Measurements from ENCODE around the gene MORN1. TPM values are rescaled to one million over a fixed set of nuclear protein-coding genes. Genes with fewer than 3 reads are reported as not detected.
A peak's percentile ranks its signal among the peaks of the same experiment; 100 is the strongest.
"Not testable (repeated sequence)": the region's sequence is repeated elsewhere in the genome, so short reads cannot be mapped to it uniquely, and the experiment has no call there.

MORN1 gene
- total RNA-seq, 1 donor from 2014 or later, result 4.8 TPM

- DNase-seq (ENCODE audit: low read depth in 2 of 2), result no peak
Observed at GRCh38 chr1:2307064-2307605, 84.2 kb downstream of the MORN1 start.

GRCh38 chr1:2306151-2306978 is 85.0 kb downstream of the MORN1 start:
- DNase-seq (ENCODE audit: low read depth in 2 of 2), result no peak

GRCh38 chr1:2304921-2305681 is 86.3 kb downstream of the MORN1 start:
- DNase-seq (ENCODE audit: low read depth in 2 of 2), result no peak

GRCh38 chr1:2304282-2304681 is 87.1 kb downstream of the MORN1 start:
- no peak for DNase-seq (ENCODE audit: low read depth in 2 of 2)

GRCh38 chr1:2303781-2304180 is 87.6 kb downstream of the MORN1 start:
- DNase-seq (ENCODE audit: low read depth in 2 of 2), result no peak

- DNase-seq (ENCODE audit: low read depth in 2 of 2), result no peak
Observed at GRCh38 chr1:2303016-2303775, 88.2 kb downstream of the MORN1 start.

- DNase-seq (ENCODE audit: low read depth in 2 of 2), result no peak
Observed at GRCh38 chr1:2302292-2302925, 88.9 kb downstream of the MORN1 start.

GRCh38 chr1:2301607-2302291 is 89.6 kb downstream of the MORN1 start:
- DNase-seq (ENCODE audit: low read depth in 2 of 2), result no peak

- peak; percentile 50 to 76 for DNase-seq (ENCODE audit: low read depth in 2 of 2)
Observed at GRCh38 chr1:2300851-2301606, 90.3 kb downstream of the MORN1 start.

GRCh38 chr1:2300004-2300771 is 91.2 kb downstream of the MORN1 start:
- DNase-seq (ENCODE audit: low read depth in 2 of 2), result peak in 1 of 2 donors; percentile 27

GRCh38 chr1:2299131-2299627 is 92.2 kb downstream of the MORN1 start:
- DNase-seq (ENCODE audit: low read depth in 2 of 2), result peak in 1 of 2 donors; percentile 33

- DNase-seq (ENCODE audit: low read depth in 2 of 2), result no peak
Observed at GRCh38 chr1:2298685-2299084, 92.7 kb downstream of the MORN1 start.

- no peak for DNase-seq (ENCODE audit: low read depth in 2 of 2)
Observed at GRCh38 chr1:2297246-2298011, 93.9 kb downstream of the MORN1 start.

- DNase-seq (ENCODE audit: low read depth in 2 of 2), result no peak
Observed at GRCh38 chr1:2296614-2297013, 94.7 kb downstream of the MORN1 start.

GRCh38 chr1:2296211-2296610 is 95.1 kb downstream of the MORN1 start:
- not testable (repeated sequence) for DNase-seq (ENCODE audit: low read depth in 2 of 2)

GRCh38 chr1:2295526-2295925 is 95.8 kb downstream of the MORN1 start:
- peak; percentile 39 to 80 for DNase-seq (ENCODE audit: low read depth in 2 of 2)

- DNase-seq (ENCODE audit: low read depth in 2 of 2), result no peak
Observed at GRCh38 chr1:2294725-2295078, 96.7 kb downstream of the MORN1 start.

GRCh38 chr1:2294033-2294724 is 97.2 kb downstream of the MORN1 start:
- peak in 1 of 2 donors; percentile 51 for DNase-seq (ENCODE audit: low read depth in 2 of 2)
